IPS-15b (cell line): ENCODE data around the gene DNAJC11.
"Not testable (repeated sequence)": the region's sequence is repeated elsewhere in the genome, so short reads cannot be mapped to it uniquely, and the experiment has no call there.

Experiments
- H3K27me3 ChIP-seq: one replicate; pipeline ENCODE4 v1.6.1; 2013; ENCODE audit warnings: low read length; ENCODE audit not compliant: control insufficient read depth, insufficient read depth
- H3K36me3 ChIP-seq: one replicate; pipeline ENCODE4 v1.6.1; 2013; ENCODE audit warnings: low read length; ENCODE audit not compliant: control insufficient read depth, insufficient read depth
- H3K4me1 ChIP-seq: one replicate; pipeline ENCODE4 v1.6.1; 2013; ENCODE audit warnings: mild to moderate bottlenecking, low read length; ENCODE audit not compliant: control insufficient read depth, insufficient read depth
- H3K4me3 ChIP-seq: one replicate; pipeline ENCODE4 v1.5.1; 2013; ENCODE audit warnings: low read depth, low read length
- H3K9ac ChIP-seq: one replicate; pipeline ENCODE4 v1.6.1; 2013; ENCODE audit warnings: low read depth, mild to moderate bottlenecking, low read length
- H3K9me3 ChIP-seq: one replicate; pipeline ENCODE4 v1.6.1; 2013; ENCODE audit warnings: mild to moderate bottlenecking, low read length; ENCODE audit not compliant: control insufficient read depth, insufficient read depth

The DNAJC11 gene

DNA sequence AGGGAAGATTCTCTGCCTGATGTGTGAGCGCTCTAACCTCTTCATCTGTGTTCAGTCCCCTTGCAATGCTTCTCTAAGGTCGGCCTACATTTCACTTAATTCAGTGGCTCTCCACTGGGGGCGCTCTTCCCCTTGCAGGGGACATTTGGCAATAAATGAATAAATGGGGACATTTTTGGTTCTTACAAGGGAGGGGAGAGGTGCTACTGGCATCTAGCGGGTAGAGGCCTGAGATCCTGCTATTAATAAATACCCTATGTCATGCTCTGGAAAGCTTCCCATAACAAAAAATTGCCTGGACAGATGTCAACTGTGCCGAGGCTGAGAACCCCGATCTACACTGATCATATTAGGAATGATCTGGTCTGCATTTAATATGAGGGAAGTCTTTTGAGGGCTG lies 25.9 kb upstream of the DNAJC11 start:
- Histone ChIP-seq H3K4me3 (no peak overlapping the region), H3K9me3 (no peaks in the 10 kb centered on the region), H3K36me3 (no peaks in the 10 kb centered on the region), H3K9ac (no peak overlapping the region), H3K4me1 (no peaks in the 10 kb centered on the region), H3K27me3 (no peaks in the 10 kb centered on the region)

DNA sequence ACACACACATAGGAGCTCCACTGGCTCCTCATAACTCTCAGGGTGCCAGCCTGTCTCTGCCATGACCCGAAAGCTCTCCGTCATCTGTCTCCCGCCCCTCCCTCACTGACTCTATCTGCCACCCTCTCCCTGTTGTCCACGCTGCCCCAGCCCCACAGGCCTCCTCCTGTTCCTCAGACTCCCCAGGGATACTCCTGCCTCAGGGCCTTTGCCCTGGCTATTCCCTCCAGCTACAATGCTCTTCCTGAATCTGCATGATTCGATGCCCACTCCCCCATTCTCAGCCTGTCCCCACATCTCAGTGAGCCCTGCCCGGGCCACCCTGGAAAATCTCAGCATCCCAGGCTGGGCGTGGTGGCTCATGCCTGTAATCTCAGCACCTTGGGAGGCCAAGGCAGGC lies 24.6 kb upstream of the DNAJC11 start:
- Histone ChIP-seq H3K9ac (no peak overlapping the region), H3K27me3 (no peaks in the 10 kb centered on the region), H3K9me3 (no peaks in the 10 kb centered on the region), H3K4me1 (no peaks in the 10 kb centered on the region), H3K36me3 (no peaks in the 10 kb centered on the region), H3K4me3 (no peak overlapping the region)

GRCh38 chr1:6724517-6725141 lies 23.0 kb upstream of the DNAJC11 start:
- Histone ChIP-seq H3K27me3 (no peaks in the 10 kb centered on the region), H3K9ac (no peak overlapping the region)

DNA sequence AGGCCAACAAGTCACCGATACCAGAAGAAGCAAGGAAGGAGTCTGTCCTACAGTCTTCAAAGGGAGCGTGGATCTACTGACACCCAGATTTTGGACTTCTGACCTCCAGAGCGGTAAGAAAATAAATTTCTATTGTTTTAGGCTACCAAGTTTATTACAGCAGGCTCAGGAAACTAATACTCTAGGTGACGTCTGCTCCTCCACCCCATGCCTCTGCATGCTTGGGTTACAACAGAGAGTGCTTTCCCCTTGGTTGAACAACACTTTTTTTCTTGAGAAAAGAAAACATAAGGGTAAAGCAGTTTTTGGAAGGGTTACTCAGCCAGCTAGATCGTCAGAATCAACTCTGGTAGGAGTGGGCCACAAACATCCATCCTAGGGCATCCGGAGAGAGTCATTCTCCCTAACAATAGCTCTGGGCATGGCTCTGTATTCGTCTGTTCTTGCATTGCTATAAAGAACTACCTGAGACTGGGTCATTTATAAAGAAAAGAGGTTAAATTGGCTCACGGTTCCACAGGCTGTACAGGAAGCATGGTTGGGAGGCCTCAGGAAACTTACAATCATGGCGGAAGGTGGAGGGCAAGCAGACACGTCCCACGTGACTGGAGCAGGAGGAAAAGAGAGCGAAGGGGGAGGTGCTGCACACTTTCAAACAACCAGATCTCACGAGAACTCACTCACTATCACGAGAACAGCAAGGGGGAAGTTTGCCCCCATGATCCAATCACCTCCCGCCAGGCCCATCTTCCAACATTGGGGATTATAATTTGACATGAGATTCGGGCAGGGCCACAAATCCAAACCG lies 22.2 kb upstream of the DNAJC11 start:
- no peaks in the 10 kb centered on the region for H3K36me3 ChIP-seq
- H3K4me3 ChIP-seq: no peak overlapping the region
- no peaks in the 10 kb centered on the region for H3K9me3 ChIP-seq
- no peaks in the 10 kb centered on the region for H3K4me1 ChIP-seq
- no peak overlapping the region for H3K9ac ChIP-seq
- no peaks in the 10 kb centered on the region for H3K27me3 ChIP-seq

More at GRCh38 chr1:6724517-6725141, 23.0 kb upstream of the DNAJC11 start:
- Histone ChIP-seq H3K4me3 (no peak overlapping the region), H3K36me3 (no peaks in the 10 kb centered on the region), H3K4me1 (no peaks in the 10 kb centered on the region), H3K9me3 (no peaks in the 10 kb centered on the region)

GRCh38 chr1:6711174-6711573 lies 9.6 kb upstream of the DNAJC11 start:
- H3K9me3 ChIP-seq: no peaks in the 10 kb centered on the region

GRCh38 chr1:6704746-6705145 lies 3.1 kb upstream of the DNAJC11 start:
- peaks cover 4% of the 10 kb centered on the region for H3K4me1 ChIP-seq

More at GRCh38 chr1:6711174-6711573, 9.6 kb upstream of the DNAJC11 start:
- no peaks in the 10 kb centered on the region for H3K36me3 ChIP-seq
- H3K4me1 ChIP-seq: no peaks in the 10 kb centered on the region
- no peak overlapping the region for H3K4me3 ChIP-seq
- no peak overlapping the region for H3K9ac ChIP-seq
- H3K27me3 ChIP-seq: peaks cover 2% of the 10 kb centered on the region

DNA sequence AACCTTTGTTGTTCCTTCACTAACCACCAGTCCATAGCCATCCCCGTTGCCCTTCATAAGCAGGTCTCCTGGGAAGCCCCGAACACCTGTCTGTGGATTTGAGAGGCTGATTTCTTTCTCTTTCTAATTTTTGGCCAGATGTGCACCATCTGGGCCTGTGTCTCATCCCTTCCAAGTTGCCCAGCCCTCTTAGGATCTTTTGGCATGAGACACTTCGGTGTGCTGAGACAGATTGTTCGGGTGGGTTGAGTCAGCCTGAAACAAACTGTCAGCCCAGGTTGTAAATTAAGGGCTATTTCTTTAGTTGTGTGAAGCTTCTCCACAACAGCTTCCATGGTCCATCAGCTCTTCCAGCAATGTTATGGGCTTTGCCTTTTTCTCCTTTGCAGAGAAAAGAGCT lies 1.4 kb upstream of the DNAJC11 start:
- H3K36me3 ChIP-seq: peaks cover 3% of the 10 kb centered on the region
- no peaks in the 10 kb centered on the region for H3K9me3 ChIP-seq
- H3K4me1 ChIP-seq: peaks cover 7% of the 10 kb centered on the region
- H3K4me3 ChIP-seq: no peak overlapping the region
- H3K27me3 ChIP-seq: peaks cover 2% of the 10 kb centered on the region
- H3K9ac ChIP-seq: no peak overlapping the region

More at GRCh38 chr1:6704746-6705145, 3.1 kb upstream of the DNAJC11 start:
- no peak overlapping the region for H3K4me3 ChIP-seq
- H3K9ac ChIP-seq: no peak overlapping the region
- H3K27me3 ChIP-seq: peaks cover 2% of the 10 kb centered on the region
- H3K36me3 ChIP-seq: peaks cover 3% of the 10 kb centered on the region
- no peaks in the 10 kb centered on the region for H3K9me3 ChIP-seq

DNA sequence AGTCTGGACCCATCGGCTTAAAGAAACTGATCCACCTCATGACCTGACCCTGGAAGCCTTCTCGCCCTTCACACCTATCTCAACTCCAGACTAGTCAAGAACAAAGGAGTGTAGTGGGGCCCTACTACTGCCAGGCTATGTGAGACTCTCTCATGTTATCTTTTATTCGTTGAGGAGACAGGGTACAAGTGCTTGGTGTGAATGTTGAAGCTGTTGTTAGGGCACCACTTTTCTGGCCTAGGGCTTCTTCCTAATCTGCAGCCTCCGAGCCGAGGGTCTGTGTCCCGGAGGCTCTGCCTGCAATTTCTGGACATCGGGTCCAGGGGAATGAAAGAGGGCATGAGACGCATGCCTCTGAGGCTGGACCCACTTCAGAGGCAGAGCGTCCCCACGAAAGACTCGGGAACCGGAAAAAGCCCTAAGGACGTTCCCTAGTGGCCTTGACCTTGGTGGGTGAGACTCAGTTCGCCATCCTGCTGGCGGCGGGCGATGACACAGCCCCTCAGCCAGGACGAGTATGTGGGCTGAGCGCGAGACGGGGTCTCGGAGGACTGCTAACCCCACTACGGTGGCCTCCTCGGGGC lies 671 bp downstream of the DNAJC11 start:
- Histone ChIP-seq H3K4me3 (peak overlapping the region; percentile 99), H3K4me1 (peaks cover 12% of the 10 kb centered on the region), H3K36me3 (peaks cover 3% of the 10 kb centered on the region), H3K9me3 (no peaks in the 10 kb centered on the region), H3K9ac (peak overlapping the region; percentile 98), H3K27me3 (no peaks in the 10 kb centered on the region)

GRCh38 chr1:6699915-6700314 lies 1.7 kb downstream of the DNAJC11 start:
- not testable (repeated sequence) for H3K9me3 ChIP-seq, H3K9ac ChIP-seq, H3K27me3 ChIP-seq, H3K36me3 ChIP-seq
- peaks cover 14% of the 10 kb centered on the region for H3K4me1 ChIP-seq
- H3K4me3 ChIP-seq: peak overlapping the region; percentile 99

DNA sequence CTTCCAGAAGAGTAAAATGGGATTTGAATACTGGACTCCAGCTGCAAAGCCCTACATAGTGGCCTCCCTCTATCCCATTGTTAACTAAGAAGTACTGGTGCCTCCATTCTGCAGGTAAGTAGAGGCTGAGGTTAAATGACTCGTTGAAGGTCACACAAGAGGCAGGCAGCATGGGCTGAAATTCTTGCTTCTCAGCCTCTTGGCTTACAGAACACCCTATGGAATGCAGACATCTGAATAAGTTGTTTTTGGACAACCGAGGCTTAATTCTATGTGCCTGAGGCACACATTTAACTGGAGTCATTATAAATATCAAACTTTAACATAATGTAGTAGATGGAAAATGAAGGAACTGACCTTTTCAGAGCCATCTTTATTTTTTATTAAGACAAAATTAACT lies 5.7 kb downstream of the DNAJC11 start:
- Histone ChIP-seq H3K4me1 (peaks cover 18% of the 10 kb centered on the region), H3K27me3 (no peaks in the 10 kb centered on the region), H3K9me3 (no peaks in the 10 kb centered on the region), H3K9ac (no peak overlapping the region), H3K36me3 (no peaks in the 10 kb centered on the region), H3K4me3 (no peak overlapping the region)

- peak overlapping the region; percentile 20 for H3K4me3 ChIP-seq
- no peaks in the 10 kb centered on the region for H3K36me3 ChIP-seq
- no peaks in the 10 kb centered on the region for H3K9me3 ChIP-seq
- no peak overlapping the region for H3K9ac ChIP-seq
- no peaks in the 10 kb centered on the region for H3K27me3 ChIP-seq
- peaks cover 14% of the 10 kb centered on the region for H3K4me1 ChIP-seq
These were observed 7.4 kb downstream of the DNAJC11 start for GRCh38 chr1:6694121-6694713.
